ENCODE data around the gene PHKG2. TPM values are rescaled to one million over a fixed set of nuclear protein-coding genes. Genes with fewer than 3 reads are reported as not detected.
A peak's percentile ranks its signal among the peaks of the same experiment; 100 is the strongest.

The PHKG2 gene
- total RNA-seq, 4 donors from 2014 or later = 38.9 to 94.1 (median 57.7) TPM

- no peak overlapping the region for H3K4me3 ChIP-seq
- no peaks in the 10 kb centered on the region for H3K9me3 ChIP-seq
- DNase-seq = no peak
- H3K27ac ChIP-seq = no peak overlapping the region
- no peak for TF ChIP-seq POLR2A (IDR thresholded peaks at IDR 0.05)
- TF ChIP-seq CTCF (IDR thresholded peaks at IDR 0.05) = no peak
- H3K27me3 ChIP-seq = no peaks in the 10 kb centered on the region
- peaks cover 0 to 86% (median 0%) of the 10 kb centered on the region in 3 donors for H3K36me3 ChIP-seq
- peaks cover 0 to 10% (median 7%) of the 10 kb centered on the region in 4 donors for H3K4me1 ChIP-seq
These were observed 44.3 kb upstream of the PHKG2 start for GRCh38 chr16:30703971-30704370.

- TF ChIP-seq POLR2A (IDR thresholded peaks at IDR 0.05) (no peak), CTCF (IDR thresholded peaks at IDR 0.05) (no peak)
- Histone ChIP-seq H3K4me1 (no peaks in the 10 kb centered on the region), H3K27ac (no peak overlapping the region), H3K27me3 (no peaks in the 10 kb centered on the region), H3K36me3 (peaks cover 0 to 100% (median 0%) of the 10 kb centered on the region in 3 donors), H3K4me3 (no peak overlapping the region), H3K9me3 (no peaks in the 10 kb centered on the region)
- no peak for DNase-seq
These were observed 42.2 kb upstream of the PHKG2 start for GRCh38 chr16:30706046-30706445.

GRCh38 chr16:30710971-30711370, 37.3 kb upstream of the PHKG2 start:
- Histone ChIP-seq H3K27ac (no peak overlapping the region), H3K36me3 (peaks cover 0 to 100% (median 0%) of the 10 kb centered on the region in 3 donors), H3K4me1 (no peaks in the 10 kb centered on the region), H3K9me3 (no peaks in the 10 kb centered on the region), H3K27me3 (no peaks in the 10 kb centered on the region), H3K4me3 (no peak overlapping the region)
- no peak for DNase-seq
- no peak for TF ChIP-seq POLR2A (IDR thresholded peaks at IDR 0.05)
- no peak for TF ChIP-seq CTCF (IDR thresholded peaks at IDR 0.05)

GRCh38 chr16:30711712-30712111, 36.5 kb upstream of the PHKG2 start:
- Histone ChIP-seq H3K36me3 (peaks cover 0 to 100% (median 0%) of the 10 kb centered on the region in 3 donors), H3K4me1 (no peaks in the 10 kb centered on the region), H3K27ac (no peak overlapping the region), H3K4me3 (no peak overlapping the region), H3K27me3 (no peaks in the 10 kb centered on the region), H3K9me3 (no peaks in the 10 kb centered on the region)
- TF ChIP-seq POLR2A (IDR thresholded peaks at IDR 0.05) = no peak
- TF ChIP-seq CTCF (IDR thresholded peaks at IDR 0.05) = no peak
- DNase-seq = no peak

GRCh38 chr16:30715750-30716445, 32.3 kb upstream of the PHKG2 start:
- peaks cover 0 to 100% (median 0%) of the 10 kb centered on the region in 3 donors for H3K36me3 ChIP-seq
- peak overlapping the region in 2 of 4 donors; percentile 25 to 34 for H3K27ac ChIP-seq
- TF ChIP-seq CTCF (IDR thresholded peaks at IDR 0.05) (no peak), POLR2A (IDR thresholded peaks at IDR 0.05) (no peak)
- H3K9me3 ChIP-seq = no peaks in the 10 kb centered on the region
- DNase-seq = no peak
- H3K27me3 ChIP-seq = no peaks in the 10 kb centered on the region
- H3K4me3 ChIP-seq = no peak overlapping the region
- H3K4me1 ChIP-seq = no peaks in the 10 kb centered on the region

Data from Peyer's patch (tissue), 4 donors.